ENCODE data around the gene ATP5F1E.

The ATP5F1E gene

DNA sequence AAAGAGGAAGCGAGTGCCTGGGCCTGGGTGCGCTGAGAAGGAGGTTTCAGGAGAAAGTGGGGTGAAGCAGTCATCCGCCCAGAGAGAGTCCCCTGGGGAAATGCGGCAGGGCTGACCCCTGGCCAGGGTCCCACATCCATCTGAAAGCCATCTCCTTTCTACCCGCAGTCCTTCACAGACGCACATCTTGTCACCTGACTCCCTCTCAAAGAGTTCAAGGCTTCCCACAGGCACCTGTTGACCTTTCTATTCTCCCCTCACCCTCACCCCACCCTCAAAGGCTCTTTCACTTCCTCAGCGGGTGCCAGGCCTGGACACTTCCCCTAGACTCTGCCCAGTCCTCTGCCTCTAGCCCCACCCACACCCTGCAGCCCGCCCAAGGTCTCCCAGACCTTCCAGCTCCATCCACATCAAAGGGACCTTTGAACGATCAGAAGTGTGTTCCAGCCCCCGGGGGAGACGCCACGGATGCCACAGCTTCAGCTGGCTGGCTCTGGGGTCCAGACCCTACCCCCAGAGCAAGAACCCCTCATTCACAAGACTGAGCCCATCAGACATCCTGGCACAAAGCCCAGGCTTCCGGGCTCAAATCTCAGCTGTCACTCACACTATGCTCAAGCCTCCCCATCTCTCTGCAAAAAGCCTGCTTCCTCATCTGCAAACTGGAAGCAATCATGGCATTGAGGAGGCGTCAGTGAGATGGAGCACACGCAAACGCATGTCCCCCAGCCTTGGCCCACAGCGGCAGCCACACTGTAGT lies 27.2 kb downstream of the ATP5F1E start:
- no peak for DNase-seq

DNA sequence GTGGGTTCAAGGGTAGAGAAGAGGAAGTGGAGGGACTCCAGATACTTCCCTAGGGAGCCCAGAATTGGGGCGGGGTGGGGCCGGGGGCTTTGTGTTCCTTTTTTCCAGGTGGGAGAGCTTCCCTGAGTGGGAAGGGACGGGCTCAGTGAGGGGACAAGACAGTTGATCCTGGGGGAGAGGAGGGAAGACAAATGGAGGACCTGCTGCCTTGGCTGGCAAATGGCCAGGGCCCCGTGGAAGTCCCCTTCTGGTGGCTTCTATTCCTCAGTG lies 27.7 kb downstream of the ATP5F1E start:
- no peak for DNase-seq

DNA sequence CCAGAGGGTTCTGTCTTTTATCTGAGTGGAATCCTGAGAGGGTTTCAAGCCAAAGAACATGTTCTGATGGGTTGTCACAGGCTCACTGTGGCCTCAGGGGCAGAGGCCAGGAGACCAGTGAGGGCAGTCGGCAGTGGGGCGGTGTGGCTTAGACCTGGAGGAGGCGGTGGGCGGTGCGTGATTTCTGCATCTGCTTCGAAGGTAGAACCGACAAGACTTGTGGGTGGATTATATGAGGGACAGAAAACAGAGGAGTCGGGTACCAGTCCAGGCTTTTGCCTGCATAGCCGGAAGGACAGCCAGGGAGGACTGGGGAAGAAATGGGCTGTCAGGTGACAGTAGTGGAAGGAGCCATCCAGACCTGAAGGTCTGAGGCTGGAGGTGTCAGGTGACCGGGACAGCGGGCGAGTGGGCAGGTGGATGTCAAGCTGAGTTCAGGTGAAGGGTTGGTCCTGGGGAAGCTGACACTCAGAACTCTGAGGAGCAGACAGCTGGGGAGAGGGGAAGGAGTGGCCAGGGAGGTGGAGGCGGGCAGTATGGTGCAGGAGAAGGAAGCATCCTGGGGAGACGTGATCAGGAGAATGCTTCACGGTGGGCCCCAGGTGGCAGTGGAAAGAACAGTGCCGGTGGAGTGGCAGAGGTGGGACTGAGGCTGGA lies 28.2 kb downstream of the ATP5F1E start:
- no peak for DNase-seq

DNA sequence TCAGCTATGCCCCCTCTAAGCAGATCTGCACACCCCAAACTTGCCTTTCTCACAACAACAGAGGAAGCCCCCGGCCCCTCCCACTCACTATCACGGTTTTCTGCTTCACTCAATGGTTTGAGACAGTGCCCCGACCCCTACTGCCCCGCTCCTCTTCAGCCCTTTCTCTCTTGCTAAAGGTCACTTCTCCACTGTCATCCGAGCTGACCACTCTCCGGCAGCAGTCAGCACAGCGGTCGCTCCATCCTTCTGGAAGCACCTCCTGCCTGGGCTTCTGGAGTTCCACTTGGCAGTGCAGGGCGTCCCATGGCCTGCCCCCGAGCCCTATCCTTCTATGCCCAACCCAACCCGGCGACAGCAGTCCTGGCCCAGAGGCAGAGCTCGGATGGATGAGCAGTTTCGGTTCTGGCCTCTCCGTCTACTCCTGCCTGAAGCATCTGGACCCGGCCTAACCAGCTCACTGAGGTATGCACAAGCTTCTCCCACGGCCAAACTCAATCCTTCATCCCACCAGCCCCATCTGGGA lies 29.2 kb downstream of the ATP5F1E start:
- no peak for DNase-seq

DNA sequence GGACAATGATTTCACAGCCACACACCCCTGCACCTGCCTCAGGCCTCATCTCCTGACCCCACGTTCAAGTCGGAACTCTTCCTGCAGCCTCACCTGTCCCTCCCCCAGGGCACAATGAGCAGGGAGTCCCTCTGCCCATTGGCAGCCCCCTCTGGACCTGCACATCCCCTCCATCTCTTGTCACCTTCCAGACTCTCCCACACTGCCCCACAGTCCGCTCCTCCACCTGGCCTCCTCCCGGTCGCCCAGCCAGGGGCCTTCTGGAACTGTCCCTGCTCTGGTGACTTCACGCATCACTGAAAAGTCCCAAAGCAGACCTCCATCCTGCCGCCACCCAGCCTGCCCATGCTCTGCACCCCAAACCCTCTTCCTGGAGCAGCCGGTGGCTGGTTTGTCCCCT lies 29.7 kb downstream of the ATP5F1E start:
- no peak for DNase-seq

DNA sequence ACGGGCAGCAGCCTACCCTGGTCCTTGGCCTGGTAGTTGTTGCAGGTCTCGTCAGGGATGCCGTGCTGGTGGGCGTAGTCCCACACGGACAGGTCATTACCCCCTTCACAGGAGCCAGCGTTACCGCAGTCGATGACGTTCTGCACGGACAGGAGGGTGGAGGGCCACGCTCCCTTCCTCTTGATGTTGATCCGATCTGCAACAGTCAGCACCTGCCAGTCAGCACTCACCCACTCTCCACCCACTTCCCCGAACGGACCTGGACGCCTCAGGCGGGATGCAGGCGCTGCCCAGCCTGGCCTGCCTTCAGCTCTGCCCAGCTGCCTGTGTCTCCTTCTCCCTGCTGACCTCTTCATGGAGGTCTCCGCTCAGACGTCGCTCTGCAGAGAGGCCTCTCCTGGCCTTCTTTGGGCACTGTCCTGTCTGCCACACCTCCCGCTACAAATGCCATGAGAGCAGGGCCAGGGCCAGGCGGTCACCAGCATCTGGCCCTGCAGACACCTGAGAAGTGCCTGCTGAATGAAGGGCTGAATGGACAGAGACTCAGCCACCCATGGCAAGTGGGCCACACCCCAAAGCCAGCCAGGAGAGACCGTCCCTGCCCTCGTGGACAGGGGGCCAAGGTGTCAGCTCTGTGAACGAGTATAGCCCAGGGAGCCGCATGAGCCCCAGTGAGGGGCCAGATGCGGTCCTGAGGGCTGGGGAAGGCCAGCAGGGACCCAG lies 30.5 kb downstream of the ATP5F1E start:
- no peak for DNase-seq

DNA sequence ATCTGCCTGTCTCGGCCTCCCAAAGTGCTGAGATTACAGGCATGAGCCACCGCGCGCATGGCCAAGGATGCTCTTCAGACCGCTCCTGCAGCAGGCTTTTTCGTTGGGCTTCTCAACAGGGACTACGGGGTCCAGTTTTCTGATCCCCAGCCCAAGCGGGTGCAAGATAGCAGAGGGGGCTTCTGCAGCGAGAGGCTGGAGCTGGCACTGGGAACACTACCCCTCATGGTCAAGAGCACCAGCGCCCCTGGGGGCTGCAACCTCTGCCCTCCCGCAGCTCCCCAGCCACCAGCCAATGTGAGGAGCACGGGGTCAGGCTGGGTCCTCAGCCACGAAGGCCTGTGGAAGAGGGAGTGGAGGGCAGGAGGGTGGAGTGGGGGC lies 31.1 kb downstream of the ATP5F1E start:
- DNase-seq: no peak

DNA sequence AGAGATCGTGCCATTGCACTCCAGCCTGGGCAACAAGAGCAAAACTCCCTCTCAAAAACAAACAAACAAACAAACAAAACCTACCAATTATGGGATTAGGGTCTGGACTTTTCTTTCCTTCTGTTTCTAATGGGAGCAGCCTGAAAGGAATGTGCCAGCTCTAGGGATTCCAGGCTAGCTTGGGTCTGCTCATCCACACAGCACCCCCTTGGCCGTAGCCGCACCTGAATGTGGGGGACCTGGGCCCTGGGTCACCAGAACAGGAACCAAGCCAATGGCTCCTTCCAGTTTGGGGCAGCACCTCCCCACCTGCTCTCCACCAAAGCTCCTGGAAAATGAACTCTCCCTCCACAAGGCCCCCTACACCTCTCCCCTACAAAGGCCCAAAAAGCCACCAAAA lies 31.8 kb downstream of the ATP5F1E start:
- DNase-seq: no peak

DNA sequence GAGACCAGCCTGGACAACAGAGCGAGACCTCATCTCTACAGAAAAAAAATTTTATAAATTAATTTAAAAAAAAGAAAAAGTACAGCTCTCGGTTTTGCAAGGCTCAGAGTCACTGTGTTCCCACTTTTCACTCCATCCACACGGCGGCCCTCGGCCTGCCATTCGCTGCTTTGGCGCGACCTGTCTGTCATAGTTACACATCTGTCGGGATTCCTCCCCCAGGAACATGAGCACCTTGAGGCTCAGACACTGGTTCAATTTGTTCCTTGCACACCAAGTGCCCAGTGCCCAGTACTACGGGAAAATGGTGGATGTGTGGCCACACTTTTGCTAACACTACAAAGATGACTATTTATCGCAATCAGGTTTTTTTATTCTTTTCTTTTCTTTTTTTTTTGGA lies 33.5 kb downstream of the ATP5F1E start:
- no peak for DNase-seq

DNA sequence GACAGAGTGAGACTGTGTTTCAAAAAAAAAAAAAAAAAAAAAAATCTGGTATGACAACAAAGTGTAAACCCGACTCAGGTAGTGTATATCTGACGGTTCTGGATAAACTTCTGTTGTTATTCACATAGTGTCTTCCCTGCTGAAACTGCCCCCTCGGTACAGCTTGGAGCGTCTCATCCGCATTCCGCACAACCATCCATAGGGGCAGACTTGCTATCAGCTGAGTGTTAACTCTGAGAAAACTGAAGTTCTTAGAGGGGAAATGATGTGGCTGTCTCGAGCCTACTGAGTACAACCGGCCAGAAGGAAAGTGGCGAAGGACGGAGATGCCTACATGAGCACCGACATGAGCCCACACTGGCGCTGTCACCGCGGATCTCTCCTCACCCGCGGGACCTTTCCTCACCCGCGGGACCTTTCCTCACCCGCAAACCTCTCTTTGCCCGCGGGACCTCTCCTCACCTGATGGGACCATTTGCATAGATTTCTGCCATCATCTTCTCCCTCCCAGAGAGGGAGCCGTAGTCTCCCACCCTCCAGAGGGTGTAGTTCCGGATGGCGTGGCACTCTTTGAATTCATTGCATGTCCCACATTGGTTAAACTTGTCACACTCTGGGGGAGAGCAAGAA lies 34.9 kb downstream of the ATP5F1E start:
- no peak for DNase-seq

DNA sequence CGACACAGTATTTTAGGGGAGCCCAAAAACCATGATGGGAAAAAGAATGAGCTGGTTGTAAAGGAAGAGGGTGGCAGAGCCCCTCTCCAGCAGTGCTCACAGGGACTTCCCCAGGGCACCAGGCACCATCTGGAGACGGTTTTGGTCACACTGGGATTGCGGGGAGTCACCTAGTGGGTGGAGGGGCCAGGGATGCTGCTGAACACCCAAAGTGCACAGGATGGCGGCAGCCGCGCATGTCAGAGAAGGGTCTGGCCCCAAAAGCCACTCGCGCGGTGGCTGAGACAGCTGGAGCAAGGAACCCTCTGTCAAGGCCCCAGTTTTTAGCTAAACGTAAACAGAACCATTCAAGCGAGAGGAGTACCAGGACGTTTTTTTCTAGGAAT lies 35.9 kb downstream of the ATP5F1E start:
- DNase-seq: no peak

DNA sequence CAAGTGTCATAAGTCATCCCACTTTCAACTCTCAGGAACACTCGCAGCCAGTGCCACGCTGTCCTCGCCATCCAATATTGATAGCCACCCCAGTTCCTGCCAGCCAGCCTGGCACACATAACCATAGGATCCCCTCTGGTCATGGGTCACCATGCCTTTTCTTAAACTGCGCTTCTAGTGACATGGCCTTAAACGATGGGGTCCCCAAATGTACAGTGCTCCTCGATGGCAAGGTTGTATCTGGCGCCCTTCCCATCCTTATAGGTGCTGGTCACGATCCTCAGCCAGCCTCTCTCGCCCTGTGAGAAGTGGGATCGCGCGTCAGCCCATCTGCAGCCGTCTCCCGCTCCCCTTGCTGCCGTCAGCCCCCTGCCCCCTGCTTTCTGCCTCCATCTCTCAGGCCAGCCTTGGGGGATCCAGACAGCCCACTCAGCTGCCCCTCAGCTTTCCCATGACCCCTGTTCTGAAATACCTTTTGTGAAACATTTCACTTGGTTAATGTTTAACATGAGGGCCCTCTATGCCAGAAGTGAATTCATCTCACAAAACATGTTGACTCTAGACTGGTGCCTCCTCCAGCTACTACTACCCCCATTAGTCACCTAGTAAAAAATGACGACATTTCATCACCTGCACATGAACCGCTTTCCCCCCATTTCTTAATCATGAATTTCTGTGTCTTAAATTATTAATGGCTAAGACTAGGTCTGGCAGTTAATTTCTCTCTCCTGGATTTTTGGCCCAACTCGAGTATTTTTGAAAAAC lies 36.5 kb downstream of the ATP5F1E start:
- DNase-seq: no peak

DNA sequence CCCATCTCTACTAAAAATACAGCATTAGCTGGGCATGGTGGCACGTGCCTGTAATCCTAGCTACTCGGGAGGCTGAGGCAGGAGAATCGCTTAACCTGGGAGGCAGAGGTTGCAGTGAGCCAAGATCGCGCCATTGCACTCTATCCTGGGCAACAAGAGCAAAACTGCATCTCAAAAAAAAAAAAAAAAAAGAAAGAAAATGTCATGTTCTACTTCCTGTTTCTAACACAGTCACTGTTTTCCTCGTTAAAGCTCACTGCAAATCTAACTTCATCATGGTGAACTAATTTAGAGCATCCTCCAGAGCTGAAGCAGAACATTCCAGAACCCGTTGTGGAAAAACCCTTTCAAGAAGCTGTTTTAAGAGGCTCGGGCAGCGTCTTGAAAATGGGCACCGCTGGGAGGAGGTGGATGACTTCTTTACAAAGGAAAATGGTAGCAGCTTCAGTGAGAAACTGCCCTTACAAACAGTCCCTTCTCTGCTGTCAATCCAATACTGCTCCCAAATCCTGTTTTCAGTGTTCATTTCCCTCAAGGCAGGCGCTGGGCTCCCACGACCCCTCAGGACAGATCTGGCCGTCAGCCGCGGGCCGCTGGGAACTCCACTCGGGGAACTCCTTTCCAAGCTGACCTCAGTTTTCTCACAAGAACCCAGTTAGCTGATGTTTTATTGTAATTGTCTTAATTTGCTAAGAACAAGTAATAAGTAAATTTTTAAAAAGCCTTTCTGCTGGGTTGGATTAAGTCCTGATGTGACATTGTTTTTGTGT lies 37.6 kb downstream of the ATP5F1E start:
- no peak for DNase-seq

DNA sequence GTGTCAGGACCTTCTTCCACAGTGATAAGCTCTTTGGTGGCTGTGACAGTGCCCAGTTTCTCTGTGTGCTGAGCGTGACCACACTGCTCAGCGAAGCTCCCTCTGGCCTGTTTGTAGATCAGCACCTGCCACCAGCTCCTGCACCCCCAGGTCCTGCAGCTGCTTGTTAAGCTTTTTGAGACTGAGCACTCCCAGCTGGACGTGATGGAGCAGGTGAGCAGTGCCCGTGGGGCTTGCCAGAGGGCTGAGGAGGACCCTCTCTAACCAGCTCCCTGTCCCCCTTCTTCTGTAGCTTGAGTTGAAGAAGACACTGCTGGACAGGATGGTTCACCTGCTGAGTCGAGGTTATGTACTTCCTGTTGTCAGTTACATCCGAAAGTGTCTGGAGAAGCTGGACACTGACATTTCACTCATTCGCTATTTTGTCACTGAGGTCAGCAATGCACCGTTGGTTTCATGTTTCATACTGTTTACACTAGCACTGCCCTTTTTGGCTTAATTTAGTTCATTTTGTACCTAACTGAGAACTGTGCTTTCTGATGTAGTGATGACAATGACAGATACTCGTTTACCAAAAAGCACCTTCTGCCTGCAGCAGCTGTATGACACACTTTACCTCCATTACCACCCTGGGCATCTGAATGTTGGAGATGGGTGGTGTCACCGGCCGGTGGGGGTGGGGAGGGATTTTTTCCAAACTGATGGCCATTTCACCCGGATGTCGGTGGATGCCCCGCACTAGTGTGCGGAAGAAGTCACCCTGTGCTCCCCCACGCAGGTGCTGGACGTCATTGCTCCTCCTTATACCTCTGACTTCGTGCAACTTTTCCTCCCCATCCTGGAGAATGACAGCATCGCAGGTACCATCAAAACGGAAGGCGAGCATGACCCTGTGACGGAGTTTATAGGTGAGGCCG lies 38.5 kb downstream of the ATP5F1E start:
- no peak for DNase-seq

DNA sequence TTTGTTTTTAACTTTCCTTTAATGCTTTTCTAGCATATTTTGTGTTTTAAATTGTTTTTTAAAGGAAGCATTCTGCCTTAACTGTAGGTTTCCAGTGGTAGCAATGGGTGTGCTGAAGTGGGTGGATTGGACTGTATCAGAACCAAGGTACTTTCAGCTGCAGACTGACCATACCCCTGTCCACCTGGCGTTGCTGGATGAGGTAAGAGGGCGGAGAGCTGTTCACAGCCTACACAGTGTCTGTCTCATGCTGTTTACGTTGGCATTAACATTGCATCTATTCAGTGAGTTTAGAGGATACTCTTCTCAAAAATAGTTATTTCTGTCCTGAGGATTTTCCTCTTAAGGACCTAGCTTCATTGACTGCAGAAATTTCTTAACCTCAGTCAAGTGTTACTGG lies 39.2 kb downstream of the ATP5F1E start:
- no peak for DNase-seq

DNA sequence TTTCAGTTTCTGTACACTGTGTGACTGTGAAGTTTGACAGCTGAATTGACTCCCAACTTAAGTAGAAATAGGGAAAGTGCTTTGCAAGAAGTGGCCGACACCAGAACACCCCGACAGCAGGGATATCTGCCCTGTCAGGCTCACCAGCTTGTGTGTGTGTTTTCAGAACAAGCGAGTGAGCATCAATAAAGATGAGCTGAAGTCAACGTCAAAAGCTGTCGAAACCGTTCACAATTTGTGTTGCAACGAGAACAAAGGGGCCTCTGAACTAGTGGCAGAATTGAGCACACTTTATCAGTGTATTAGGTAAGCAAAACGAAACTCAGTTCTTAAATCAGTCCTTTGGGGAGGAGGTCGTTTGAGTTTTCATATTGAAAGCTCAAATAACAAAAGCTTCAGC lies 40.4 kb downstream of the ATP5F1E start:
- no peak for DNase-seq

DNA sequence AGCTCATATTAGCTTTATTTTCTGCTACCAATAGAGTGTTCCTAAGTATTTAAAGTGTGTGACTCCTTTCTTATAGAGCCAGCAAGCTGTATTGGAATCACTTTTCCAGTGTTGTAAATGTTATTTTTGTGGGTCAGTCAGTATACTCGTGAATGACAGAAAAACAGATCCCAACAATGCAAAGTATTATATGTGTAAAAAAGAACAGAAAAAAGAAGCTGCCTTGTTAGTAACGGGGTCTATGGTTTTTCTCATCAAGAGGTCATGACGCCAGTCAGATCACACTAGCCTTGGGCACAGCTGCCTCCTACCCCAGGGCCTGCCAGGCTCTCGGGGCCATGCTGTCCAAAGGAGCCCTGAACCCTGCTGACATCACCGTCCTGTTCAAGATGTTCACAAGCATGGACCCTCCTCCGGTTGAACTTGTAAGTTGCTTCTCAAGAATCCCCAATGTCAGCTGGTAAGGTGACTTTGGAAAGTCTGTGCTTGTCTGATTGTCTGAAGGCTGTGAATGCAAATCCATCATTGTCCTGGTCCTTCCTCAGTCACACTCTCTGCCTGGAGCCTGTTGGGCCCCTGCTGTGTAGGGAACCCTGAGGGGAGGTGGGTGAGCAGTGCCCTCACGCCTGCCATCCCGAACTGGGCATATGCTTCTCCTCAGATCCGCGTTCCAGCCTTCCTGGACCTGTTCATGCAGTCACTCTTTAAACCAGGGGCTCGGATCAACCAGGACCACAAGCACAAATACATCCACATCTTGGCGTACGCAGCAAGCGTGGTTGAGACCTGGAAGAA lies 41.3 kb downstream of the ATP5F1E start:
- no peak for DNase-seq

DNA sequence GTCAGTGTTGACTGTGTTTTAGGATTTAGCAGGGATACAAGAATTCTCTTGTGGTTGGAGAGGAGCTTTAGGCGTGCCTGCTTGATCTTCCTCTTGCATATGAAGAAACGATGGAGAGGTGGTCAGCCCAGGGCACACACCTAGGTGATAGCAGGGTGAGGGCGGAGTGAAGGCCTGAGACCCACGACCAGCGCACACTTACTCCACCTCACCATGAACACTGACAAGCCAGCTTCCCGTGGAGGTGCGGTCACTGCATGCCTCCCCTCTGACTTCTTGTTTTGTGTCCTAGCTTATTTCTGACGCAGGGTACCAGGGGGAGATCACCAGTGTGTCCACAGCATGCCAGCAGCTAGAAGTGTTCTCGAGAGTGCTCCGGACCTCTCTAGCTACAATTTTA lies 42.9 kb downstream of the ATP5F1E start:
- DNase-seq: no peak

DNA sequence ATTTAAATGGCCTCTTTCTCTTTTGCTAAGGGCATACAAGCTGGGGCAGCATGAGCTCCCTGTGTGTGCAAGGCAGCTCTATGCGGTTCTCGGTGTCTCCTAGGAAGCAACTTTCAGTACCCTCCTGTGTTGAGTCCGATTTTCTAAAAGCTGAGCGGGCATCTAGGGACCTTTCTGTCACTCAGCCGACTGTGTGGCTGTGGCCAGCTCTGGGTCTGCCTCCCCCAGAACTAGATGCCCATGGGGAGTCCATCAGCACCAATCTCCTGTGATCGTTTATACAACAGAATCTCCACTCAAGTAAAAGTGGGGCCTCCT lies 43.6 kb downstream of the ATP5F1E start:
- no peak for DNase-seq

DNA sequence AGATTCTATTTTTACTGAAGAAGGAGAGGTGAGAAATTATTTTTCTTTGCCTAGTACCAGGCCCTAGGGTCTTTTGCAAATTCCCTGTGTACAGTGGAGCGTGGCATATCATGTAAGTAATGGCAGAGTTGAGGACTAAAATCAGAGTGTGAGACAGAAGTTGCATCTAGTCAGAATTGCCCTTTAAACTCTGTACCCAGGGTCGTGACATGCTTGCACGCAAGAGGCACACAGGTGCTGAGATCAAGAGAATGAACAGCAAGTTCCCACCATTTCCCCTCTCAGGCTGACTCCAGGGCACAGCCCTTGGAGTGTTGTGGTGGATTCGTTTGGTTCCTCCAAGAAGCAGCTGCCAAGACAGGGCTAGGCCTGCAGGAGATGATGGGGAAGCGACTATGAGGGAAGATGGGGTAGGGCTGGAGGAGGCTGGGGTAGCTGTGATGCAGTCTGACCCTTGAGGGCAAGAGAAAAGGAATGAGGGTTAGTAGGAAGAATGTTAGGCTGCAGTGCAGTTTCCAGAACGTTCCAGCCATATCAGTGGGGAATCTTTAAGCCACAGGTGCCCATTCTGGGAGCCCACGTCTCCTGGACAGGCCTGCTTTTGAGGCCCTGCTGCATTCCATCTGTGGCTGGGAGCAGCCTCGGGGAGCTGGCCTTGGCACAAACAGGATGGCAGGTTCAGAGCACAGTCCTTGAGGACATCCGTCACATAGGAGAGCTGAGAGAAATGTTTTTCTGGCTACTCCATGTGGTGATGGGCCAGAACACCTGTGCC lies 44.2 kb downstream of the ATP5F1E start:
- no peak for DNase-seq
